Retinal pigment epithelial cell (primary cell): ENCODE results near the gene RETREG1.
A peak's percentile ranks its signal among the peaks of the same experiment; 100 is the strongest.

Experiments used
- DNase-seq: peaks from one replicate; pipeline ENCODE4 v3.0.0-alpha.2; 2010; ENCODE audit warnings: low read depth
- H3K4me3 ChIP-seq: 2 replicates; pipeline ENCODE4 v1.5.1; 2011; ENCODE audit warnings: mild to moderate bottlenecking, low read length, control low read depth, moderate library complexity
- TF ChIP-seq, protein P1 (sequence below): conservative IDR thresholded peaks from 2 replicates; pipeline ENCODE4 v1.5.1; 2011; ENCODE audit warnings: low read depth, low read length, control low read depth, inconsistent platforms

RETREG1 gene

GRCh38 chr5:16573401-16573800 is 43.4 kb downstream of the RETREG1 start:
- DNase-seq: no peak
- H3K4me3 ChIP-seq: no peak overlapping the region
- TF ChIP-seq, protein P1, sequence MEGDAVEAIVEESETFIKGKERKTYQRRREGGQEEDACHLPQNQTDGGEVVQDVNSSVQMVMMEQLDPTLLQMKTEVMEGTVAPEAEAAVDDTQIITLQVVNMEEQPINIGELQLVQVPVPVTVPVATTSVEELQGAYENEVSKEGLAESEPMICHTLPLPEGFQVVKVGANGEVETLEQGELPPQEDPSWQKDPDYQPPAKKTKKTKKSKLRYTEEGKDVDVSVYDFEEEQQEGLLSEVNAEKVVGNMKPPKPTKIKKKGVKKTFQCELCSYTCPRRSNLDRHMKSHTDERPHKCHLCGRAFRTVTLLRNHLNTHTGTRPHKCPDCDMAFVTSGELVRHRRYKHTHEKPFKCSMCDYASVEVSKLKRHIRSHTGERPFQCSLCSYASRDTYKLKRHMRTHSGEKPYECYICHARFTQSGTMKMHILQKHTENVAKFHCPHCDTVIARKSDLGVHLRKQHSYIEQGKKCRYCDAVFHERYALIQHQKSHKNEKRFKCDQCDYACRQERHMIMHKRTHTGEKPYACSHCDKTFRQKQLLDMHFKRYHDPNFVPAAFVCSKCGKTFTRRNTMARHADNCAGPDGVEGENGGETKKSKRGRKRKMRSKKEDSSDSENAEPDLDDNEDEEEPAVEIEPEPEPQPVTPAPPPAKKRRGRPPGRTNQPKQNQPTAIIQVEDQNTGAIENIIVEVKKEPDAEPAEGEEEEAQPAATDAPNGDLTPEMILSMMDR: no peak

- TF ChIP-seq, protein P1: no peak
- H3K4me3 ChIP-seq: no peak overlapping the region
- DNase-seq: no peak
Observed at GRCh38 chr5:16572289-16573015, 44.3 kb downstream of the RETREG1 start.

GRCh38 chr5:16571016-16571415 is 45.8 kb downstream of the RETREG1 start:
- TF ChIP-seq, protein P1: no peak
- no peak overlapping the region for H3K4me3 ChIP-seq
- DNase-seq: no peak

GRCh38 chr5:16570121-16570815 is 46.5 kb downstream of the RETREG1 start:
- no peak for DNase-seq
- TF ChIP-seq, protein P1: no peak
- H3K4me3 ChIP-seq: no peak overlapping the region

DNA sequence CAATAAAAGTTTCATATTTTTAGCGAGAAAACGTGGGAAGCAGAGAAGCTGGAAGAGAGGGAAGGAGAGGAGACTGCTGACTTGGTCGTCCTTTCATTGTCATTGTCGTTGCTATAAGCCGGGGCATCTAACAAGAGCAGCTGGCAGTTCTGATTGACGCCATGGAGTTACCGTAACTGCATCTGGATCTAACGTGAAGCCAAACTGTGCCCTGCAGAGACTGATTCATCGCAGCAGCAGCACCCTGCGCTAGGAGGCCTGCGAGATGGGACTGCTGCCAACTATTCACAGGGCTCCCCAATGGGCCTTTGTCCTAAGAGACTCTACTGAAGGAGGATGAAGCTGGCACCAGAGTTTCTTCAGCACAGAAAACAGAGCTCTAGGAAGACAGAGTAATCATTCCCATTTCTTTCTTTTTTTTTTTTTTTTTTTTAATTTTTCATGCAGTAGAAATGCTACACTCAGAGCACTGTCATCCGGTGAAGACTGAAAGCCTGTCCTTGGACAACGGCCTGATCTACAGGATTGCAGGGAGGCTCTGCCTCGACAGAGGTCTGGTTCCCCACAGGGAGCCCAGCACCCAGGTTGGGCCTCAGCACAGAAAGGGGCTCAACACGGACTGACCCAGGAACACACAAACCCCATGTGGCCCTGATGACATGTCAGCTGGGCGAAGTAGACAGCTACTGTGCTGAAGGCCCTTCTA is 47.8 kb downstream of the RETREG1 start:
- no peak overlapping the region for H3K4me3 ChIP-seq
- TF ChIP-seq, protein P1: no peak
- peak; percentile 41 for DNase-seq

GRCh38 chr5:16567365-16567764 is 49.4 kb downstream of the RETREG1 start:
- no peak overlapping the region for H3K4me3 ChIP-seq
- no peak for DNase-seq
- TF ChIP-seq, protein P1: no peak

- no peak overlapping the region for H3K4me3 ChIP-seq
- no peak for DNase-seq
- TF ChIP-seq, protein P1: no peak
Observed at GRCh38 chr5:16565118-16565517, 51.7 kb downstream of the RETREG1 start.
